ENCODE results near the gene PREX1. TPM values are rescaled to one million over a fixed set of nuclear protein-coding genes. Genes with fewer than 3 reads are reported as not detected.

The PREX1 gene
- total RNA-seq, 1 donor, result 57.4 TPM

DNA sequence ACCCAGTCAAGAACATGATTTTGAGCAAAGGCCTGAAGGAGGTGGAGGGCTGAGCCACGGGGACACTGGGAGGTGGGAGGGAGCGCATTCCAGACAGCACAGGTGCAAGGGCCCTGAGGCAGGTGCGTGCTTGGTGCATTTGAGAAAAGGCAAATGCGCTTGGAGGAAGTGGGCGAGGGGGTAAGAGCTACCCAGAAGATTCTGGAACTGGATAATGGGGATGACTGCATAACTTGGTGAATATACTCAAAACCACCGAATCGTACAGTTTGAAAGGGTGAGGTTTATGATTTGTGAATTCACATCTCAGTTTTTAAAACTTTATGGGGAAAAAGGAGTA lies 9.8 kb downstream of the PREX1 start:
- no peak overlapping the region for H3K4me3 ChIP-seq (ENCODE audit: low read depth, low read length)
- TF ChIP-seq CTCF (IDR thresholded peaks at IDR 0.05; ENCODE audit: insufficient read depth, low read depth, low read length), result no peak
- no peak for DNase-seq (ENCODE audit: low read depth)

DNA sequence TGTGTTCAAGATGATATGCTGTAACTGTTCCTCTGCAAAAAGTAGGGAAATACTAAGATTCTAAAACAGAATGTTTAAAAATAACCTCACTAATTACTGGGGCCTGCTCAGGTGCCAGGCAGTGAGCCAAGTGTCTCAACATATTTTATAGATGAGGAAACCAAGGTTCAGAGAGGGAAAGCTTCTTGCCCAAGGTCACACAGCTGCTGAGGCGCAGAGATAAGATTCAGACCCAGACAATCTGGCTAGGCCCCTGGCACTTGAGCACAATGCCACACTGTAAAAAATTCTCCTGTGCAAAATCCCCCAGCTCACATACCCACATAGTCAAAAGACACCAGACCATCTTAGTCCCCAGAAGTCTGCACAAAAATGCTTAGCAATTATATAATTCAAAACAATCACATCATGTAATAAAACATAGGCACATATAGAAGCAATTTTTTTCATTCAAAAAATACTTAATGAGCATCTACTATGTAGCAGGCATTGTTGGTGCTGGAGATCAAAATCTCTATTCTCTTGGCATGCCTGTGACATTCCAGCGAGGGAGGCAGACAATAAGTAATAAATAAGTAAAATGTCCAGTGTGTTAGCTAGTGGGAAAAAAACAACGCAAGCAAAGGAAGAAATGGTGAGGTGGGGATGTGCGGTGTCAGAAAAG lies 10.3 kb downstream of the PREX1 start:
- no peak overlapping the region for H3K4me3 ChIP-seq (ENCODE audit: low read depth, low read length)
- DNase-seq (ENCODE audit: low read depth), result no peak
- no peak for TF ChIP-seq CTCF (IDR thresholded peaks at IDR 0.05; ENCODE audit: insufficient read depth, low read depth, low read length)

- H3K4me3 ChIP-seq (ENCODE audit: low read depth, low read length), result no peak overlapping the region
- DNase-seq (ENCODE audit: low read depth), result no peak
- no peak for TF ChIP-seq CTCF (IDR thresholded peaks at IDR 0.05; ENCODE audit: insufficient read depth, low read depth, low read length)
Measured at GRCh38 chr20:48816282-48817205, 11.3 kb downstream of the PREX1 start.

DNA sequence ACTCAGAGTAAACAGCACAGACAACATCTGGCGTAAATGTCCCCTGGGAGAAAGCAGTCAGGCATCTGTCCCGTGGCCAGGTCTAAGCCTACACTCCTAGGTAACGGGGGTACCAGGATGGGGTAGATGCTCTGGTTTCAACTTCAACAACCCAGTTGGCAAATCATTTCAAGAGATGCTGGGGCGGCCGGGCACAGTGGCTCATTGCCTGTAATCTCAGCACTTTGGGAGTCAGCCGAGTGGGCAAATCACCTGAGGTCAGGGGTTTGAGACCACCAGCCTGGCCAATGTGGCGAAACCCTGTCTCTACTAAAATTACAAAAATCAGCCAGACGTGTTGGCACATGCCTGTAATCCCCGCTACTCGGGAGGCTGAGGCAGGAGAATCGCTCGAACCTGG lies 12.3 kb downstream of the PREX1 start:
- no peak for TF ChIP-seq CTCF (IDR thresholded peaks at IDR 0.05; ENCODE audit: insufficient read depth, low read depth, low read length)
- no peak overlapping the region for H3K4me3 ChIP-seq (ENCODE audit: low read depth, low read length)
- no peak for DNase-seq (ENCODE audit: low read depth)

DNA sequence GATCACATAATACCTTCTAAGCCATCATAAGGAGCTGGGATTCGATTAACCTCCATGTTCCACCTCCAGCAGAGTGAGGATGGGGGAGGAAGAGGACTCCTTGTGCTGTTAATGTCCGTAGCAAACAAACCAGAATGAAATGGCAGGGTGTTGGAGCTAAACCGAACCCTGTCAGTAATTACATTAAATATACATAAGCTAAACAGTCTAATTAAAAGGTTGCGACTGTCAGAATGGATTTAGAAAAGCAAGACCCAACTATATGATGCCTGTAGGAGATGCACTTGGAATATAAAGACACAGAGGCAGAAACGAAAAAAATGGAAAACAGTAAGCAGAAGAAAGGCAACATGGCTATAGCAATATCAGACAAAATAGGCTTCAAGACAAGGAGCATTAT lies 13.2 kb downstream of the PREX1 start:
- no peak for TF ChIP-seq CTCF (IDR thresholded peaks at IDR 0.05; ENCODE audit: insufficient read depth, low read depth, low read length)
- no peak for DNase-seq (ENCODE audit: low read depth)
- H3K4me3 ChIP-seq (ENCODE audit: low read depth, low read length), result no peak overlapping the region

DNA sequence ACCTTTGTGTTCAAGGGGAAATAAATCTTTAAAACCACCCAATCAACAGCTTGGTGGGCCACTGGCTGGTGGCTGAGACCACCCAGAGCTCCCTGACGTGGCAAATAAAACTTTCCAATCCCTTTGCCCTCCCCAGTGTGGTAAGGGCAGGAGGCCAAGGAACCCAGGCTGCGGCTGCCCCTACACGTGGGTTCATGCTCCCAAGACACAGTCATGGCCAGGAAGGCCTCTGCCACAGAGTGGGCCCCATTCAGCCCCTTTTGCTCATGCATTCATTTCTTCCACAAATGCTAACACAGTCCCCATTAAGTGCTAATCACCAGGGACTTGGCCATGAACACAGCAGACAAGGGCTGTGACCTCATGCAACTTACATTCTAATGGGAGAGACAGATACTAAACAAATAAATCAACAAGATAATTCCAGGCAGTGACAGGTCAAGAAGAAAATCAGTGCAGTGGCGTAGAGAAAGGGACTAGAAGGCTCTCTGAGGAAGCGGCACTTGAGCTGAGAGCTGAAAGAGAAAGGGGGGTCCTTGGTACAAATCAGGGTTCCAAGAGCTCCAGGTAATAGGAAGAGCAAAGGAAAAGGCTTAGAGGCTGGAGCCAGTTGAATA lies 13.8 kb downstream of the PREX1 start:
- DNase-seq (ENCODE audit: low read depth), result no peak
- TF ChIP-seq CTCF (IDR thresholded peaks at IDR 0.05; ENCODE audit: insufficient read depth, low read depth, low read length), result no peak
- H3K4me3 ChIP-seq (ENCODE audit: low read depth, low read length), result no peak overlapping the region
